ENCODE data around the gene CFAP73.

Gene CFAP73

GRCh38 chr12:113183030-113183589 is 33.6 kb downstream of the CFAP73 start:
- no peak for TF ChIP-seq CTCF (IDR thresholded peaks at IDR 0.05)
- no peak for DNase-seq (ENCODE audit: low spot score)
- Histone ChIP-seq H3K4me3 (no peak overlapping the region), H3K27ac (no peak overlapping the region)

- DNase-seq (ENCODE audit: low spot score): peak; percentile 83
- no peak for TF ChIP-seq CTCF (IDR thresholded peaks at IDR 0.05)
- H3K27ac ChIP-seq: peak overlapping the region; percentile 84 to 88
- peak overlapping the region; percentile 76 for H3K4me3 ChIP-seq
Measured at GRCh38 chr12:113184098-113184899, 34.8 kb downstream of the CFAP73 start.

- H3K4me3 ChIP-seq: peak overlapping the region; percentile 76
- DNase-seq (ENCODE audit: low spot score): no peak
- TF ChIP-seq CTCF (IDR thresholded peaks at IDR 0.05): no peak
- H3K27ac ChIP-seq: peak overlapping the region; percentile 84 to 88
Measured at GRCh38 chr12:113184900-113185179, 35.3 kb downstream of the CFAP73 start.

GRCh38 chr12:113185180-113186032 is 35.9 kb downstream of the CFAP73 start, which contains the start of the genes DDX54 and RITA1:
TSS of gene DDX54 (minus strand) at chr12:113185478. CDS start at chr12:113185451, 27 bp downstream.
TSS of gene RITA1 (plus strand) at chr12:113185721. CDS start at chr12:113186747, 1,026 bp downstream.
- H3K27ac ChIP-seq: peak within 1 kb of the TSS; percentile 84 to 88
- peak within 1 kb of the TSS; percentile 76 for H3K4me3 ChIP-seq
- TF ChIP-seq CTCF (IDR thresholded peaks at IDR 0.05): no peak
- DNase-seq (ENCODE audit: low spot score): peak; percentile 91

GRCh38 chr12:113186033-113186365 is 36.5 kb downstream of the CFAP73 start:
- peak overlapping the region; percentile 76 for H3K4me3 ChIP-seq
- TF ChIP-seq CTCF (IDR thresholded peaks at IDR 0.05): no peak
- H3K27ac ChIP-seq: peak overlapping the region; percentile 84 to 88
- DNase-seq (ENCODE audit: low spot score): no peak

- peak overlapping the region; percentile 76 for H3K4me3 ChIP-seq
- peak overlapping the region in 1 of 2 donors; percentile 88 for H3K27ac ChIP-seq
- no peak for TF ChIP-seq CTCF (IDR thresholded peaks at IDR 0.05)
- DNase-seq (ENCODE audit: low spot score): no peak
Measured at GRCh38 chr12:113186666-113187325, 37.3 kb downstream of the CFAP73 start.

Measured in coronary artery (tissue), 2 donors.